KMS-11 (cell line): Measurements from ENCODE around the gene COX7A1.

Source experiments
- H2AFZ ChIP-seq: fragments of 200-600 bp; sonication (generic); 2 replicates; pipeline ENCODE4 v1.6.1; 2016; ENCODE audit warnings: antibody characterized with exemption, mixed run types, low read depth
- H3K27ac ChIP-seq: fragments of 200-600 bp; sonication (generic); 2 replicates; pipeline ENCODE4 v1.6.1; 2016; ENCODE audit warnings: mild to moderate bottlenecking, mixed run types
- H3K27me3 ChIP-seq: fragments of 200-600 bp; sonication (generic); 2 replicates; pipeline ENCODE4 v1.6.1; 2017; ENCODE audit warnings: mild to moderate bottlenecking, low read depth, mixed run types, moderate library complexity; ENCODE audit not compliant: insufficient read depth
- H3K36me3 ChIP-seq: fragments of 200-600 bp; sonication (generic); 2 replicates; pipeline ENCODE4 v1.6.1; 2017; ENCODE audit warnings: mild to moderate bottlenecking, mixed run types; ENCODE audit not compliant: insufficient read depth
- H3K4me1 ChIP-seq: fragments of 200-600 bp; sonication (generic); 2 replicates; pipeline ENCODE4 v1.6.1; 2016; ENCODE audit warnings: mild to moderate bottlenecking, low read depth, mixed run types; ENCODE audit not compliant: poor library complexity, severe bottlenecking
- H3K4me2 ChIP-seq: fragments of 200-600 bp; sonication (generic); 2 replicates; pipeline ENCODE4 v1.7.0; 2016; ENCODE audit warnings: mild to moderate bottlenecking, mixed run types
- H3K4me3 ChIP-seq: fragments of 200-600 bp; sonication (generic); IDR thresholded peaks from 2 replicates; pipeline ENCODE4 v1.6.1; 2017; ENCODE audit warnings: low read depth, low read length, mixed read lengths; ENCODE audit not compliant: insufficient read depth
- H3K79me2 ChIP-seq: fragments of 200-600 bp; sonication (generic); 2 replicates; pipeline ENCODE4 v1.6.1; 2016; ENCODE audit warnings: low read depth, mixed run types; ENCODE audit not compliant: insufficient read depth
- H3K9ac ChIP-seq: fragments of 200-600 bp; sonication (generic); 2 replicates; pipeline ENCODE4 v1.6.1; 2016; ENCODE audit warnings: mild to moderate bottlenecking, mixed run types
- H4K20me1 ChIP-seq: fragments of 200-600 bp; sonication (generic); 2 replicates; pipeline ENCODE4 v1.6.1; 2016; ENCODE audit warnings: mild to moderate bottlenecking, mixed run types; ENCODE audit not compliant: insufficient read depth
- CTCF ChIP-seq: fragments of 200-600 bp; sonication (generic); conservative IDR thresholded peaks from 2 replicates; pipeline ENCODE4 v1.6.1; 2017; ENCODE audit warnings: low read depth, mild to moderate bottlenecking, antibody characterized with exemption, low read length, moderate library complexity, mixed read lengths

Gene COX7A1

GRCh38 chr19:36152019-36152351 is 262 bp downstream of the COX7A1 start:
- Histone ChIP-seq H3K4me3 (no peak overlapping the region), H2AFZ (no peak overlapping the region), H3K4me1 (no peaks in the 10 kb centered on the region), H3K79me2 (no peaks in the 10 kb centered on the region), H4K20me1 (no peaks in the 10 kb centered on the region), H3K4me2 (no peak overlapping the region), H3K27ac (no peak overlapping the region), H3K36me3 (no peaks in the 10 kb centered on the region), H3K9ac (no peak overlapping the region), H3K27me3 (no peaks in the 10 kb centered on the region)
- no peak for TF ChIP-seq CTCF

- H3K79me2 ChIP-seq: no peaks in the 10 kb centered on the region
- no peak overlapping the region for H3K27ac ChIP-seq
- no peak for TF ChIP-seq CTCF
- H3K4me1 ChIP-seq: no peaks in the 10 kb centered on the region
- no peak overlapping the region for H2AFZ ChIP-seq
- H3K4me3 ChIP-seq: no peak overlapping the region
- no peak overlapping the region for H3K4me2 ChIP-seq
- no peaks in the 10 kb centered on the region for H3K27me3 ChIP-seq
- no peaks in the 10 kb centered on the region for H4K20me1 ChIP-seq
- no peak overlapping the region for H3K9ac ChIP-seq
- H3K36me3 ChIP-seq: no peaks in the 10 kb centered on the region; the same call in 1 of the 2 replicates
Observed at GRCh38 chr19:36151144-36152018, 866 bp downstream of the COX7A1 start.

- Histone ChIP-seq H2AFZ (no peak overlapping the region), H3K9ac (no peak overlapping the region), H3K4me1 (no peaks in the 10 kb centered on the region), H3K79me2 (no peaks in the 10 kb centered on the region), H3K27ac (no peak overlapping the region), H3K36me3 (no peaks in the 10 kb centered on the region; the same call in 1 of the 2 replicates), H3K4me3 (no peak overlapping the region), H4K20me1 (no peaks in the 10 kb centered on the region), H3K4me2 (no peak overlapping the region), H3K27me3 (no peaks in the 10 kb centered on the region)
- no peak for TF ChIP-seq CTCF
Observed at GRCh38 chr19:36150586-36150985, 1.7 kb downstream of the COX7A1 start.

GRCh38 chr19:36149673-36150406 is 2.4 kb downstream of the COX7A1 start:
- Histone ChIP-seq H3K36me3 (no peaks in the 10 kb centered on the region; the same call in 1 of the 2 replicates), H3K4me3 (no peak overlapping the region), H3K27me3 (no peaks in the 10 kb centered on the region), H2AFZ (no peak overlapping the region), H3K27ac (no peak overlapping the region), H3K4me1 (no peaks in the 10 kb centered on the region), H4K20me1 (no peaks in the 10 kb centered on the region), H3K9ac (no peak overlapping the region), H3K4me2 (no peak overlapping the region), H3K79me2 (no peaks in the 10 kb centered on the region)
- TF ChIP-seq CTCF: no peak
